Glutamatergic neuron (in vitro differentiated cells): ENCODE results near the gene SAMD4A. TPM values are rescaled to one million over a fixed set of nuclear protein-coding genes. Genes with fewer than 3 reads are reported as not detected.
A peak's percentile ranks its signal among the peaks of the same experiment; 100 is the strongest.

Experiments
- DNase-seq: peaks from one replicate; pipeline ENCODE4 v3.0.0; 2022
- H3K27ac Mint-ChIP-seq: one replicate; pipeline ENCODE4 v1.8.0; 2020; ENCODE audit warnings: mild to moderate bottlenecking, mixed read lengths, inconsistent platforms; ENCODE audit not compliant: unreplicated experiment
- H3K27me3 Mint-ChIP-seq: one replicate; pipeline ENCODE4 v1.8.0; 2020; ENCODE audit warnings: mild to moderate bottlenecking, moderate library complexity, mixed read lengths, inconsistent platforms; ENCODE audit not compliant: unreplicated experiment
- H3K36me3 Mint-ChIP-seq: one replicate; pipeline ENCODE4 v1.8.0; 2020; ENCODE audit warnings: mild to moderate bottlenecking, mixed read lengths, inconsistent platforms; ENCODE audit not compliant: unreplicated experiment
- H3K4me1 Mint-ChIP-seq: one replicate; pipeline ENCODE4 v1.8.0; 2020; ENCODE audit warnings: mild to moderate bottlenecking, low read depth, mixed read lengths, inconsistent platforms; ENCODE audit not compliant: unreplicated experiment
- H3K4me3 Mint-ChIP-seq: one replicate; pipeline ENCODE4 v1.8.0; 2020; ENCODE audit warnings: mild to moderate bottlenecking, mixed read lengths, inconsistent platforms; ENCODE audit not compliant: unreplicated experiment
- H3K9me3 Mint-ChIP-seq: one replicate; pipeline ENCODE4 v1.8.0; 2020; ENCODE audit warnings: mild to moderate bottlenecking, moderate library complexity, mixed read lengths, inconsistent platforms; ENCODE audit not compliant: unreplicated experiment
- CTCF ChIP-seq: fragments of 200-600 bp; sonication (generic); IDR thresholded peaks from one replicate; pipeline ENCODE4 v1.5.0; 2021; ENCODE audit not compliant: partially characterized antibody, unreplicated experiment
- total RNA-seq: library from RNA; stranded (reverse); fragmentation: NEBNext Ultra II Directional; extraction: Animal tissue kit (Norgen Biotek cat#: 25700); gene quantifications from one replicate; pipeline ENCODE4 v1.2.1, GENCODE V29; 2021; ENCODE audit not compliant: unreplicated experiment

Gene SAMD4A
- total RNA-seq, 1 donor from 2014 or later = 0.56 TPM

- H3K4me3 Mint-ChIP-seq = no peak overlapping the region
Observed at GRCh38 chr14:54667026-54667744, 100.3 kb downstream of the SAMD4A start.

GRCh38 chr14:54667764-54668163, 100.8 kb downstream of the SAMD4A start:
- peaks cover 3% of the 10 kb centered on the region for H3K9me3 Mint-ChIP-seq
- H3K4me1 Mint-ChIP-seq = peaks cover 20% of the 10 kb centered on the region
- no peak for DNase-seq
- peak overlapping the region; percentile 22 for H3K4me3 Mint-ChIP-seq
- no peak for TF ChIP-seq CTCF
- no peak overlapping the region for H3K27ac Mint-ChIP-seq
- peaks cover 5% of the 10 kb centered on the region for H3K27me3 Mint-ChIP-seq
- H3K36me3 Mint-ChIP-seq = no peaks in the 10 kb centered on the region

More at GRCh38 chr14:54667026-54667744, 100.3 kb downstream of the SAMD4A start:
- Mint-ChIP-seq H3K27me3 (peaks cover 5% of the 10 kb centered on the region), H3K9me3 (peaks cover 3% of the 10 kb centered on the region), H3K27ac (no peak overlapping the region), H3K36me3 (no peaks in the 10 kb centered on the region), H3K4me1 (peaks cover 20% of the 10 kb centered on the region)
- TF ChIP-seq CTCF = no peak
- no peak for DNase-seq

GRCh38 chr14:54669721-54670561, 103.0 kb downstream of the SAMD4A start:
- DNase-seq = no peak
- Mint-ChIP-seq H3K4me3 (no peak overlapping the region), H3K27ac (no peak overlapping the region), H3K4me1 (peaks cover 21% of the 10 kb centered on the region), H3K27me3 (peaks cover 6% of the 10 kb centered on the region), H3K36me3 (no peaks in the 10 kb centered on the region), H3K9me3 (peaks cover 3% of the 10 kb centered on the region)
- no peak for TF ChIP-seq CTCF

GRCh38 chr14:54671537-54671936, 104.6 kb downstream of the SAMD4A start:
- H3K36me3 Mint-ChIP-seq = no peaks in the 10 kb centered on the region
- peaks cover 6% of the 10 kb centered on the region for H3K27me3 Mint-ChIP-seq
- no peak overlapping the region for H3K4me3 Mint-ChIP-seq
- no peak overlapping the region for H3K27ac Mint-ChIP-seq
- DNase-seq = no peak
- peaks cover 3% of the 10 kb centered on the region for H3K9me3 Mint-ChIP-seq
- TF ChIP-seq CTCF = no peak
- peaks cover 18% of the 10 kb centered on the region for H3K4me1 Mint-ChIP-seq

- peaks cover 15% of the 10 kb centered on the region for H3K4me1 Mint-ChIP-seq
- peaks cover 3% of the 10 kb centered on the region for H3K9me3 Mint-ChIP-seq
- H3K4me3 Mint-ChIP-seq = no peak overlapping the region
- H3K27me3 Mint-ChIP-seq = peaks cover 6% of the 10 kb centered on the region
- no peak for DNase-seq
- no peak overlapping the region for H3K27ac Mint-ChIP-seq
- no peaks in the 10 kb centered on the region for H3K36me3 Mint-ChIP-seq
- no peak for TF ChIP-seq CTCF
Observed at GRCh38 chr14:54672181-54672580, 105.3 kb downstream of the SAMD4A start.
